ENCODE results near the gene TMEM63A. TPM values are rescaled to one million over a fixed set of nuclear protein-coding genes. Genes with fewer than 3 reads are reported as not detected.

TMEM63A gene
- total and polyA plus RNA-seq, 2 of the 13 experiments (the other 11 are each of a cell fraction or from before 2014, with no cell fraction given), result 23.9 to 53.3 TPM

DNA sequence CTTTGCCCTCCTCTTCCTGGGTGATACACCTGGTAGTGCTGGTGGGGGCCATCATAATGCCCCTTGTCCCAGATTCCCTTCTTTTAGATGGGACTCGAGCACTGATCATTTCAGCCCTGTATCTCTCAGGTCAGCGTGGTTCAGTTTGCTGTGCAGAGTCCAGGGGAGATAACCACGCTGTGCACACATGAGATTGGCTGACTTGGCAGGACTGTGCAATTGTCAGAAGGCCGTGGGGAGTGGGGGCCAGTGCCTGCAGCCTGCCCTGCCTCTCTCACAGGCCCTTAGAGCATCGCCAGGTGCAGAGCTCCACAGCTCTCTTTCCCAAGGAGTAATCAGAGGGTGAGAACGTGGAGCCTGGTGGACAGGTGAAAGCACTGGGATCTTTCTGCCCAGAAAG lies 57.1 kb downstream of the TMEM63A start:
- peak overlapping the region in 1 of 3 experiments; percentile 41; a peak in 2 of 6 replicates for H3K4me3 ChIP-seq (replicated peaks in 1 of 3; ENCODE audit: insufficient read depth in 1 of 3, low read depth in 2 of 3, low read length in 3 of 3)
- peak overlapping the region; percentile 68 for H3K4me2 ChIP-seq (ENCODE audit: low read depth, low read length)
- in situ Hi-C loops (cut with HindIII; ENCODE audit: extremely low pct_ligation_motif_present, low pct_unique_long_range_greater_than_20kb), result loop anchor here (5.0 kb wide), 1 partner anchor 348 kb away; no protein-coding TSS in a partner anchor
- ATAC-seq, result peak; percentile 98
- DNase-seq (ENCODE audit: low spot score), result peak; percentile 68
- BruUV-seq (replicated peaks), result no TSS peak
- WGBS (ENCODE audit: low lambda C conversion rate), result 0% methylated on average over 6 of the region's 6 CpGs
- H3K4me1 ChIP-seq (ENCODE audit: insufficient read depth, low read length), result peaks cover 75% of the 10 kb centered on the region
- intact Hi-C loops (cut with micrococcal nuclease; ENCODE audit: unreplicated experiment), result loop anchor here (10.0 kb wide), 1 partner anchor 100 kb away; the partner anchor contains the start of gene PYCR2
- peaks cover 5 to 21% of the 10 kb centered on the region in 2 experiments; a peak in 3 of 5 replicates for H3K36me3 ChIP-seq (replicated peaks in 1 of 2; ENCODE audit: control insufficient read depth in 1 of 2, insufficient read depth in 2 of 2, low read length in 2 of 2)
- CTCF ChIA-PET (ENCODE audit: low intra/inter-chr PET ratio, low total read pairs), result no interaction called here
- POLR2A ChIA-PET, result interaction anchor here (1.2 to 1.6 kb wide), 4 partner anchors 11 to 48 kb away, joined by 3 to 8 read pairs (median 4); partner anchors contain the start of genes EPHX1 and SRP9
- H3K9ac ChIP-seq (ENCODE audit: insufficient read depth, low read depth, low read length), result 0 out of 2 replicates have a peak overlapping the region, but pooled peaks have one; percentile 7
- H3K27ac ChIP-seq (ENCODE audit: extremely low read length, insufficient read depth, low read length), result peak overlapping the region; percentile 66
- H3K79me2 ChIP-seq (ENCODE audit: insufficient read depth, low read length), result peaks cover 19% of the 10 kb centered on the region
- no peaks in the 10 kb centered on the region for H3K9me3 ChIP-seq (ENCODE audit: low read length)
- FAIRE-seq, result peak; percentile 98
- no peaks in the 10 kb centered on the region for H3K27me3 ChIP-seq (ENCODE audit: control insufficient read depth in 1 of 2, insufficient read depth in 2 of 2, low read length in 2 of 2)
- no peaks in the 10 kb centered on the region for H4K20me1 ChIP-seq (ENCODE audit: insufficient read depth, low read length)
- H2AFZ ChIP-seq (ENCODE audit: low read length), result no peak overlapping the region
- TF ChIP-seq, protein P1, sequence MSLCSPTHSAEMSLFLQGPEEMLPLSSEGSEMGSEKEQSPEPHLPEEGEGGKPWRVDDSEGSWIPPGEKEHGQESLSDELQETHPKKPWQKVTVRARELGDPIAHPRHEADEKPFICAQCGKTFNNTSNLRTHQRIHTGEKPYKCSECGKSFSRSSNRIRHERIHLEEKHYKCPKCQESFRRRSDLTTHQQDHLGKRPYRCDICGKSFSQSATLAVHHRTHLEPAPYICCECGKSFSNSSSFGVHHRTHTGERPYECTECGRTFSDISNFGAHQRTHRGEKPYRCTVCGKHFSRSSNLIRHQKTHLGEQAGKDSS (CRISPR knock-in tag; IDR thresholded peaks at IDR 0.05; ENCODE audit: borderline replicate concordance, low read depth), result no peak
- TF ChIP-seq XBP1 (CRISPR knock-in tag; IDR thresholded peaks at IDR 0.05), result no peak
- TF ChIP-seq, protein P2, sequence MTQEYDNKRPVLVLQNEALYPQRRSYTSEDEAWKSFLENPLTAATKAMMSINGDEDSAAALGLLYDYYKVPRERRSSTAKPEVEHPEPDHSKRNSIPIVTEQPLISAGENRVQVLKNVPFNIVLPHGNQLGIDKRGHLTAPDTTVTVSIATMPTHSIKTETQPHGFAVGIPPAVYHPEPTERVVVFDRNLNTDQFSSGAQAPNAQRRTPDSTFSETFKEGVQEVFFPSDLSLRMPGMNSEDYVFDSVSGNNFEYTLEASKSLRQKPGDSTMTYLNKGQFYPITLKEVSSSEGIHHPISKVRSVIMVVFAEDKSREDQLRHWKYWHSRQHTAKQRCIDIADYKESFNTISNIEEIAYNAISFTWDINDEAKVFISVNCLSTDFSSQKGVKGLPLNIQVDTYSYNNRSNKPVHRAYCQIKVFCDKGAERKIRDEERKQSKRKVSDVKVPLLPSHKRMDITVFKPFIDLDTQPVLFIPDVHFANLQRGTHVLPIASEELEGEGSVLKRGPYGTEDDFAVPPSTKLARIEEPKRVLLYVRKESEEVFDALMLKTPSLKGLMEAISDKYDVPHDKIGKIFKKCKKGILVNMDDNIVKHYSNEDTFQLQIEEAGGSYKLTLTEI (CRISPR knock-in tag; conservative IDR thresholded peaks at IDR 0.05), result no peak
- TF ChIP-seq, protein P3, sequence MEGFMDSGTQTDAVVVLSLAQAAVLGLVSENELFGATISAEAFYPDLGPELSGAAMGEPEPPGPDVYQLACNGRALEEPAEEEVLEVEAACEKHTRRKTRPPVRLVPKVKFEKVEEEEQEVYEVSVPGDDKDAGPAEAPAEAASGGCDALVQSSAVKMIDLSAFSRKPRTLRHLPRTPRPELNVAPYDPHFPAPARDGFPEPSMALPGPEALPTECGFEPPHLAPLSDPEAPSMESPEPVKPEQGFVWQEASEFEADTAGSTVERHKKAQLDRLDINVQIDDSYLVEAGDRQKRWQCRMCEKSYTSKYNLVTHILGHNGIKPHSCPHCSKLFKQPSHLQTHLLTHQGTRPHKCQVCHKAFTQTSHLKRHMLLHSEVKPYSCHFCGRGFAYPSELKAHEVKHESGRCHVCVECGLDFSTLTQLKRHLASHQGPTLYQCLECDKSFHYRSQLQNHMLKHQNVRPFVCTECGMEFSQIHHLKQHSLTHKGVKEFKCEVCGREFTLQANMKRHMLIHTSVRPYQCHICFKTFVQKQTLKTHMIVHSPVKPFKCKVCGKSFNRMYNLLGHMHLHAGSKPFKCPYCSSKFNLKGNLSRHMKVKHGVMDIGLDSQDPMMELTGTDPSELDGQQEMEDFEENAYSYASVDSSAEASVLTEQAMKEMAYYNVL (CRISPR knock-in tag; IDR thresholded peaks at IDR 0.05; ENCODE audit: borderline replicate concordance), result peak; percentile 37; the same call in 1 of the 2 replicates
- no peak for TF ChIP-seq CBFB (CRISPR knock-in tag; IDR thresholded peaks at IDR 0.05)
- no peak for TF ChIP-seq ZNF431 (CRISPR knock-in tag; IDR thresholded peaks at IDR 0.05; ENCODE audit: borderline replicate concordance, low read depth)
- TF ChIP-seq, protein P4, sequence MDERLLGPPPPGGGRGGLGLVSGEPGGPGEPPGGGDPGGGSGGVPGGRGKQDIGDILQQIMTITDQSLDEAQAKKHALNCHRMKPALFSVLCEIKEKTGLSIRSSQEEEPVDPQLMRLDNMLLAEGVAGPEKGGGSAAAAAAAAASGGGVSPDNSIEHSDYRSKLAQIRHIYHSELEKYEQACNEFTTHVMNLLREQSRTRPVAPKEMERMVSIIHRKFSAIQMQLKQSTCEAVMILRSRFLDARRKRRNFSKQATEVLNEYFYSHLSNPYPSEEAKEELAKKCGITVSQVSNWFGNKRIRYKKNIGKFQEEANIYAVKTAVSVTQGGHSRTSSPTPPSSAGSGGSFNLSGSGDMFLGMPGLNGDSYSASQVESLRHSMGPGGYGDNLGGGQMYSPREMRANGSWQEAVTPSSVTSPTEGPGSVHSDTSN (CRISPR knock-in tag; IDR thresholded peaks at IDR 0.05), result no peak
- no peak for TF ChIP-seq ZKSCAN8 (CRISPR knock-in tag; IDR thresholded peaks at IDR 0.05; ENCODE audit: borderline replicate concordance)
- peak; percentile 71 for TF ChIP-seq ZMYM4 (CRISPR knock-in tag; IDR thresholded peaks at IDR 0.05)
- TF ChIP-seq, protein P5, sequence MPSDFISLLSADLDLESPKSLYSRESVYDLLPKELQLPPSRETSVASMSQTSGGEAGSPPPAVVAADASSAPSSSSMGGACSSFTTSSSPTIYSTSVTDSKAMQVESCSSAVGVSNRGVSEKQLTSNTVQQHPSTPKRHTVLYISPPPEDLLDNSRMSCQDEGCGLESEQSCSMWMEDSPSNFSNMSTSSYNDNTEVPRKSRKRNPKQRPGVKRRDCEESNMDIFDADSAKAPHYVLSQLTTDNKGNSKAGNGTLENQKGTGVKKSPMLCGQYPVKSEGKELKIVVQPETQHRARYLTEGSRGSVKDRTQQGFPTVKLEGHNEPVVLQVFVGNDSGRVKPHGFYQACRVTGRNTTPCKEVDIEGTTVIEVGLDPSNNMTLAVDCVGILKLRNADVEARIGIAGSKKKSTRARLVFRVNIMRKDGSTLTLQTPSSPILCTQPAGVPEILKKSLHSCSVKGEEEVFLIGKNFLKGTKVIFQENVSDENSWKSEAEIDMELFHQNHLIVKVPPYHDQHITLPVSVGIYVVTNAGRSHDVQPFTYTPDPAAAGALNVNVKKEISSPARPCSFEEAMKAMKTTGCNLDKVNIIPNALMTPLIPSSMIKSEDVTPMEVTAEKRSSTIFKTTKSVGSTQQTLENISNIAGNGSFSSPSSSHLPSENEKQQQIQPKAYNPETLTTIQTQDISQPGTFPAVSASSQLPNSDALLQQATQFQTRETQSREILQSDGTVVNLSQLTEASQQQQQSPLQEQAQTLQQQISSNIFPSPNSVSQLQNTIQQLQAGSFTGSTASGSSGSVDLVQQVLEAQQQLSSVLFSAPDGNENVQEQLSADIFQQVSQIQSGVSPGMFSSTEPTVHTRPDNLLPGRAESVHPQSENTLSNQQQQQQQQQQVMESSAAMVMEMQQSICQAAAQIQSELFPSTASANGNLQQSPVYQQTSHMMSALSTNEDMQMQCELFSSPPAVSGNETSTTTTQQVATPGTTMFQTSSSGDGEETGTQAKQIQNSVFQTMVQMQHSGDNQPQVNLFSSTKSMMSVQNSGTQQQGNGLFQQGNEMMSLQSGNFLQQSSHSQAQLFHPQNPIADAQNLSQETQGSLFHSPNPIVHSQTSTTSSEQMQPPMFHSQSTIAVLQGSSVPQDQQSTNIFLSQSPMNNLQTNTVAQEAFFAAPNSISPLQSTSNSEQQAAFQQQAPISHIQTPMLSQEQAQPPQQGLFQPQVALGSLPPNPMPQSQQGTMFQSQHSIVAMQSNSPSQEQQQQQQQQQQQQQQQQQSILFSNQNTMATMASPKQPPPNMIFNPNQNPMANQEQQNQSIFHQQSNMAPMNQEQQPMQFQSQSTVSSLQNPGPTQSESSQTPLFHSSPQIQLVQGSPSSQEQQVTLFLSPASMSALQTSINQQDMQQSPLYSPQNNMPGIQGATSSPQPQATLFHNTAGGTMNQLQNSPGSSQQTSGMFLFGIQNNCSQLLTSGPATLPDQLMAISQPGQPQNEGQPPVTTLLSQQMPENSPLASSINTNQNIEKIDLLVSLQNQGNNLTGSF (CRISPR knock-in tag; IDR thresholded peaks at IDR 0.05), result no peak
- TF ChIP-seq TOPORS (CRISPR knock-in tag; IDR thresholded peaks at IDR 0.05), result peak; percentile 73
- no peak for TF ChIP-seq NONO (IDR thresholded peaks at IDR 0.05)
- TF ChIP-seq NONO (CRISPR knock-in tag; conservative IDR thresholded peaks at IDR 0.05), result peak; percentile 88

Measured in HepG2 (cell line).